HG02885 (cell line): Measurements from ENCODE around the gene KIF20B.
A peak's percentile ranks its signal among the peaks of the same experiment; 100 is the strongest.

Source experiments
- ATAC-seq: cut with Tn5 transposase; IDR thresholded peaks from one replicate; pipeline ENCODE4 v1.9.1; 2021; ENCODE audit warnings: mild to moderate bottlenecking; ENCODE audit not compliant: unreplicated experiment, poor library complexity

KIF20B gene, protein sequence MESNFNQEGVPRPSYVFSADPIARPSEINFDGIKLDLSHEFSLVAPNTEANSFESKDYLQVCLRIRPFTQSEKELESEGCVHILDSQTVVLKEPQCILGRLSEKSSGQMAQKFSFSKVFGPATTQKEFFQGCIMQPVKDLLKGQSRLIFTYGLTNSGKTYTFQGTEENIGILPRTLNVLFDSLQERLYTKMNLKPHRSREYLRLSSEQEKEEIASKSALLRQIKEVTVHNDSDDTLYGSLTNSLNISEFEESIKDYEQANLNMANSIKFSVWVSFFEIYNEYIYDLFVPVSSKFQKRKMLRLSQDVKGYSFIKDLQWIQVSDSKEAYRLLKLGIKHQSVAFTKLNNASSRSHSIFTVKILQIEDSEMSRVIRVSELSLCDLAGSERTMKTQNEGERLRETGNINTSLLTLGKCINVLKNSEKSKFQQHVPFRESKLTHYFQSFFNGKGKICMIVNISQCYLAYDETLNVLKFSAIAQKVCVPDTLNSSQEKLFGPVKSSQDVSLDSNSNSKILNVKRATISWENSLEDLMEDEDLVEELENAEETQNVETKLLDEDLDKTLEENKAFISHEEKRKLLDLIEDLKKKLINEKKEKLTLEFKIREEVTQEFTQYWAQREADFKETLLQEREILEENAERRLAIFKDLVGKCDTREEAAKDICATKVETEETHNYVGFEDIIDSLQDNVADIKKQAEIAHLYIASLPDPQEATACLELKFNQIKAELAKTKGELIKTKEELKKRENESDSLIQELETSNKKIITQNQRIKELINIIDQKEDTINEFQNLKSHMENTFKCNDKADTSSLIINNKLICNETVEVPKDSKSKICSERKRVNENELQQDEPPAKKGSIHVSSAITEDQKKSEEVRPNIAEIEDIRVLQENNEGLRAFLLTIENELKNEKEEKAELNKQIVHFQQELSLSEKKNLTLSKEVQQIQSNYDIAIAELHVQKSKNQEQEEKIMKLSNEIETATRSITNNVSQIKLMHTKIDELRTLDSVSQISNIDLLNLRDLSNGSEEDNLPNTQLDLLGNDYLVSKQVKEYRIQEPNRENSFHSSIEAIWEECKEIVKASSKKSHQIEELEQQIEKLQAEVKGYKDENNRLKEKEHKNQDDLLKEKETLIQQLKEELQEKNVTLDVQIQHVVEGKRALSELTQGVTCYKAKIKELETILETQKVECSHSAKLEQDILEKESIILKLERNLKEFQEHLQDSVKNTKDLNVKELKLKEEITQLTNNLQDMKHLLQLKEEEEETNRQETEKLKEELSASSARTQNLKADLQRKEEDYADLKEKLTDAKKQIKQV (N-terminal part only)

DNA sequence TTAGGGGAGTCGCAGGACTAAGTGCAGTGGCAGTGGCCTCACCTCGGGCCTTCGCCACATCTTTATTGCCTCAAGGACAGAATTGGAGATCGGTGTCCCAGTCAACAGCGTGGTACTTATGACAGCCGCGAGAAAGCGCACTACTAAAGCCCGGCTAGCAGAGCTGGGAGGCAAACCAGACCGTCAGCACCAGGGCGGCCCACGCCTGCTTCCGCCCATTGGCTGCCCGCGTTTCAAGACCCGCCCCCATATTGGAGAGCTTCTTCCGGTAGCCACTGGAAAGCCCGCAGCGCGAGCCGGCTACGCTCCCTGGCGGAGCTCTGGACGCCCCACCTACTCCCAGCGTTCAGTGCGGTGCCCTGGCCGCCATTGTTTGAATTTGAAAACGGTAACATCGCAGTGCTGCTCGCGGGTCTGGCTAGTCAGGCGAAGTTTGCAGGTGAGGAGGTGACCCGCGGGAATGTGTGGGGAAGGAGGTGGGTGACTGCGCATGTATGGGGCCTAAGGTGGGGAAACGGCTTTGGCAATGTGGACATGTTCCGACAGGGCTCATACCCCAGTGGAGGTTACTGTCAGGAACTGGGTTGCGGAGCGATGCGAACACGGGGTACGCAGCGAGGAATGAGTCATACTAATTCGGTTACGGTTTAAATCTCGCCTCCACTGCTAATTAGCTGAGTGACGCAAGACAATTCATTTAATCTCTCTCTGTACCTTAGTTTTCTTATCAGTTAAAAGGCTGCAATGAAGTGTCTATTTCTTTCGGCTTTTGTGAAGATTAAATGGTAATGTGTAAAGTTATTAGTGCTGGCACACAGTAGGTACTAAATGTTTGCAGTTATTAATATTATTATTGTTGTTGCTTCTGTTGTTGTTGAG, at the start of gene KIF20B:
Gene KIF20B (plus strand): TSS at position 349 of the 879 bp plus-strand sequence. CDS start 3,705 bp downstream, outside the sequence.
- ATAC-seq = peak; percentile 97

DNA sequence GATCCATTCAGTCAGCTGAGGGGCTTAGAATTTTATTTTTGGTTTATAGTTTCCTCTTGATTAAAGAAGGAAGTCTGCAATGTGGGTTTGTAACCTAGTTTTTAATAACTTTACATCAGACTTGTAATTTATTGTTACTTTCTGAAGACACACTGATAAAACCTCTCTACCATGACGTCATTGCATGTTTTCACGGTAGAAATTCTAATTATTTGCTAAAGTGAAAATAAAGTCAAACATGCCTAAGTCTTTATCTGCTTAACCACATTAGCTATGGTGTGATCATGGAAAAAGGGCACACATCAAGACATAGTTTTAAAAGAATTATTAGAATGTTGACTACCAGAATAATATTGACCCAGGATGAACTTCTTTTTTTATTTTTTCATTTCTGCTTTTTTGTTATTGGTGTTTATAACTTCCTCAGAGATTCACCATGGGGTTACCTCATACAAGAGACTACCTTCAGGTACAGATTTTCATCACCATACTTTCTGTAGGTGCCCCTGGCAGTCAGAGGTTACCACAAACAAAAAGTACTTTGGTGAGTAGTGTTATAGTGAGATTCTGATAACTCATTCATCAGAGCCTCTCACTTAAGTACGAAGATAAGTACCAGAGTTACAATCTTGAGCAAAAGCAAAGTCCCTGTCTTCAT, 49.3 kb upstream of the KIF20B start:
- ATAC-seq = peak; percentile 65

DNA sequence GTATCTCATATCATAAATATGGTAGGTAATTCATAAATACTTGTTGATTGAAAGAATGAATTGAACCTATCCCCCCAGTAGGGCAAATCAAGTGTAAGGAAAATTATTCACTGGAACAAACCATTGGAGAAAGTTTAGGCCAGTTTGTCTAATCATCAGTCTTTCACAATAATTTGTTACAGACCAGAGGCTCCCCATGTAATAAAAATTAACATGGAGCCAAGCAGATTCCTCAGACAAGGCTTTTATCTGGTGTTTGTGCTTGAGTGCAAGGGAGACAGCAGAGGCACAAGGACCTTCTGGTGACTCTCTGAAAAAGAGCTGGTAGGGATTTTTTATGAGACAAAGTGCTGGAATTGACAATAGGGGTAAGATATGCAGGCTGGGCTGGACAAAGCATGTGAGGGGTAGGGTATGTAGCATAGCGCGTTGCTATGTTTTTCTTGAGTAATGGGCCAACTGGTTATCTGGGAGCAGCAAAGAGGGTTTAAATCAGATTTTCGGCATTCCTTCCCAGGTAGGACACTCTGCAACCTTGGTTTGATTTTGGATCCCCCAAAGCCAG, 48.5 kb upstream of the KIF20B start:
- no peak for ATAC-seq

DNA sequence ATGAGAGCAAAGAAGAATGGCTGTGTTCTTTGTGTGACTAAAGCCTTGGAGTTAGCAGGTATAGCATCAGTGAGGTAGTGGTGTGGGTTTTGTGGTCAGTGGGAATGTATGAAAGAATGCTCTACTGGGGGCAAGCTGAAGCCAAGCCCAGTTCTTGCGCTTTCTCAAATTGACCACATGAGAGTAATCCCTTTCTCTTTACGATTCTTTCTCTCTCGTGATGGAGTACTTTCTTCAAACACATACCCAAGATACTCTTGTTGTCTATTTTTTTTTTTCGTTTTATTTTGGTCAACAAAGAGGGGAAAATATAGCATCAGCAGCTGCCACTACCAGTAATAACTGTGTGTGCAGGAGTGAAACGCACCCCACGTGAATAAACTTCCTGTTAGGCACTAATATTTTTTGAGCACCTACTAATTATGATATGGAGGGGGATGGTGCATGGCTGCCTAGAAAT, 48.0 kb upstream of the KIF20B start:
- peak; percentile 68 for ATAC-seq

DNA sequence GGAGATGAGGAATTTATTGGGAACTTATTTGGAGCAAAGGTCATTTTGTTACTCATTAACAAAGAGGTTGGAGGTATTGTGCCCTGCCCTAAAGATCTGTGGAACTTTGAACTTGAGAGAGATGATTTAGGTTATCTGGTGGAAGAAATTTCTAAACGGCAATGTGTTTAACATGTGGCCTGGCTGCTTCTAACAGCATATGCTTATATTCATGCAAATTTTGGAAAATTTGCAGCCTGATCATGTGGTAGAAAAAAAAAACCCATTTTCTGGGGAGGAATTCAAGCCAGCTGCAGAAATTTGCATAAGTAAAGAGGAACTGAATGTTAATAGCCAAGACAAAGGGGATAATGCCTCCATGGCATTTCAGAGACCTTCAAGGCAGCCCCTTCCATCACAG, 45.7 kb upstream of the KIF20B start:
- ATAC-seq = no peak

DNA sequence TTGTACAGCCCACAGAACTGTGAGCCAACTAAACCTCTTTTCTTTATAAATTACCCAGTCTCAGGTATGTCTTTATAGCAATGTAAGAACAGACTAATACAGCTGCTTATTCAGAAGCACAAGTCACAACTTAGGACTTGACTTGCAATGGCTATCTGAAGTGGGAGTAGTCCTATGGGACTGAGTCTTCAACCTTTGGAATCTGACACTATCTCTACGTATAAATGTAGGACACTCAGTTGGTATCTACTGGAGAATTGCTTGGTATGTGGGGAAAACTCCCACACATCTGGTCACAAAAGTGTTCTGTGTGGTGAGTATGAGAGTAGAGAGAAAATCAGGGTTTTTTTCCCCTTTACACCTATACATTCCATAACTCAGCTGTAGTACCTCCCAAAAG, 44.1 kb upstream of the KIF20B start:
- no peak for ATAC-seq

DNA sequence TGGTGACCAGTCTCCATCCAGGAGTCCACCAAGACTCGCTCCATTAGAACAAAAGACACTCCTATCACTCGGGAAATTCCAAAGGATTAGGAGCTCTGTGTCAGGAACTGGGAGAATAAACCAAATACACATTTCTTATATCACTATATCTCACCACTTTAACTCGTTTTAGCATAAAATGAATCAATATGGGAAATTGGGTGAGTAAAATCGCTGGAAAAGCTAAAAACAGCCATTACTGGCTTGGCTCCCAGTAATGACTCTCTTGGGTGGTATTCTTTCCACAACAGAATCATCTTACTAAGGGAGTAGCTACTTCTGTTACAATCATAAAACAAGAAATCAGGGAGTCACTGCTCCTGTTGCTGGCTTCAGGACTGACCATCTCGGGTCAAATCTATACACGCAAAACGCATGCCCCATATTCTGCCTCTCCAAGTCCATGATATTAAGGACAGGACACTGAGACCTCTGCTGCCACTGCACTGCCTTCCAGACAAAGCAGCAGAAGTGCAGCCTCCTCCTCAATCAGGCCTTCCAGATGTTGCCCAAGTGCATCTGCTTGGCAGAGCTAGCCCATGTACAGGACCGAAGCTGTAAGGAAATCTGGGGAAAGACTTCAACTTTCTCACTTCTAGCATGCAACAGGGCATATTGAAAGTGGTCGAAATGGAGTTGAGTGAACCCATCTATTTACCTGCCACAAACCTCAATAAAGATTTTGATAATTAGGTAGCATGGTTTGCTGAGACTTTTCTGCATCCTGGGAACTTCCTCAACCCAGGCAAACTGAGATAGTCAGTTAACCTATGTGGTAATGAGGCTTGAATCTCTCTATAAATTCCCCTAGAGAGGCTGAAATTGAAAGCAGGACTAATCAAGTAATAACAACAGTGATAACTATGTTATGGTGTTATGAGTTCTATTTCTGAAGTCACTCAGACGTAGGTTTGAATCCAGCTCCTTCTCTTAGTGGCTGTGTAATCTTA, 42.0 kb upstream of the KIF20B start:
- ATAC-seq = no peak

DNA sequence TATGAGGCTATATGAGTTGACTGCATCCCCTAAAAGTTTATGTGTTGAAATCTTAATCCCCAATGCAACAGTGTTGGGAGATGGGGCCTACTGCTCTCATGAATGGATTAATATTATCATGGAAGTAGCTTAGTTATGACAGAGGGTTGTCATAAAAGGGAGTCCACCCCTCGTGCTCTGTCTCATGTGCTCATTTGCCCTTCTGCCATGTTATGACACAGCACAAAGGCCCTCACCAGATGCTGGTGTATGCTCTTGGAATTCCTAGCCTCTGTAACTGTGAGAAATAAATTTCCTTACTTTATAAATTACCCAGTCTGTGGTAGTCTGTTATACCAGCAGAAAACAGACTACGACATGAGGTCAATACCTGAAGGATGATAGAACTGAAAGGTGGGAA, 38.8 kb upstream of the KIF20B start:
- ATAC-seq = no peak

DNA sequence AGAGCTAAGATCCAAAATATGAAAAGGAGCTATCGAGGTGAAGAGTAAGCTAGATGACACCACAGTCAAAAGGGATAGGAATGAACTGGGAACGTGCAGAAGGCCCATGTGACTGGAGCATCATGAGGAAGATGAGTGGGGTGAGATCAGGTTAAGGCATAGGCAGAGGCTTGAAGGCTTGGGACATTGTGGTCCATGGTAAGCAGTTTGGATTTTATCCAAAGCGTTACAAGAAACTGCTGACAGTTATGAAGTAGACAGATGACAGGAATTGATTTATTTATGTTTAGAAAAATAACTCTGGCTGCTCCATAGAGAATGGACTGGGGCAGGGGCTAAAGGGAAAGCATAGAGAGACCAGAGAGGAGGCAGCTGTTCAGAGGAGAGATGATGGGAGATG, 38.2 kb upstream of the KIF20B start:
- no peak for ATAC-seq

DNA sequence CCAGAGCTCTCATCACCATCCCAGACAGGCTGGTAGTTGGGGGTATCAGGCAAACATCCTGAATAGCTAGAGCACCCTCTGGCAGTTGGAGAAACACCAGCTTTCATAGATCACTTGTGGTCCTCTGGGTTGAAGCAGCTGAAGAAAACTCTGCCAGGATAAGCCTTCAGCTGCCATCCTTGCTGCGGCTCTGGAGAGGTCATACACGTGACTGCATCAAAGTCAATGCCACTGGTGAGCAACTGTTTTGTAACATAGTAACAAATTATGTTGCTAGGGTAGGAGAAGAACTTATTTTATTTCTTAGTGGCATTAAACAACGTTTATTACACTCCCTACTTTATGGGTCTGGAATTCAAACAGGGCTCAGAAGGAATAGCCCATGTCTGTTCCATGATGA, 37.2 kb upstream of the KIF20B start:
- ATAC-seq = no peak

DNA sequence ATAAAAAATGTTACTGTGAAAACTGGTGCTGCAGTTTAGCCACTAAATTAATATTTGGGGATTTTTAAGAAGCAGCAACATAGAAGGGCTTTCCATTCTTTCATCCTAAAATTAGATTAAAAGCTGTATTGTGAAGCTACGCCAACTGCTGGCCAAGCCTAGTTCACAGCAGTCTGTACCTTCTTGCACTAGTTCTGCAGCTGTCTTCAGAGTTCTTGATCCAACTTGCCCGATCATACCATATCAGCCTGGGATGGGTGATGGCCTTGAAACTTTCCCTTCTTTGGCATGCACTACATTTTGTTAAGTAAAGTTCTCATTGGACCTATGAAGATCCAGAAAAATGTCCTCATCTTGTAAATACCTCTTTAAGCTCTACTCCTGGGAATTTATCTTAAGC, 36.1 kb upstream of the KIF20B start:
- no peak for ATAC-seq

DNA sequence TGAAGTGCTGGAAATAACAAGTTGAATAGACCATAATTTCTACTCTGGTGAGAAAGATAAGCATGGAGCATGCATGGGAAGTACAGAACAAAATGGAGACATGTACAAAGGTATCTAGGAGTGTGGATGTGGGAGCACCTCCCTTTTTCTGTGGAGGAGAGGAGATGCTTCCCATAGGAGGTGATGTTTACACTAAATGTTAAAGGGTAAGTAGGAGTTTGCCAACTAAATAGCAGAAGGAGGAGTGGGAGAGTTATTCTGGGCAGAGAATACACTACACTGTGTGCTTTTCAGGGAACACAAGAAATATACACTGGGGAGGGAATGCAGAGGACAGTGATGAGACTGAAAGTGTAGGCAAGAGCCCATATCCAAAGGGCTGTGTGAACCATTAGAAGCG, 35.3 kb upstream of the KIF20B start:
- ATAC-seq = no peak

DNA sequence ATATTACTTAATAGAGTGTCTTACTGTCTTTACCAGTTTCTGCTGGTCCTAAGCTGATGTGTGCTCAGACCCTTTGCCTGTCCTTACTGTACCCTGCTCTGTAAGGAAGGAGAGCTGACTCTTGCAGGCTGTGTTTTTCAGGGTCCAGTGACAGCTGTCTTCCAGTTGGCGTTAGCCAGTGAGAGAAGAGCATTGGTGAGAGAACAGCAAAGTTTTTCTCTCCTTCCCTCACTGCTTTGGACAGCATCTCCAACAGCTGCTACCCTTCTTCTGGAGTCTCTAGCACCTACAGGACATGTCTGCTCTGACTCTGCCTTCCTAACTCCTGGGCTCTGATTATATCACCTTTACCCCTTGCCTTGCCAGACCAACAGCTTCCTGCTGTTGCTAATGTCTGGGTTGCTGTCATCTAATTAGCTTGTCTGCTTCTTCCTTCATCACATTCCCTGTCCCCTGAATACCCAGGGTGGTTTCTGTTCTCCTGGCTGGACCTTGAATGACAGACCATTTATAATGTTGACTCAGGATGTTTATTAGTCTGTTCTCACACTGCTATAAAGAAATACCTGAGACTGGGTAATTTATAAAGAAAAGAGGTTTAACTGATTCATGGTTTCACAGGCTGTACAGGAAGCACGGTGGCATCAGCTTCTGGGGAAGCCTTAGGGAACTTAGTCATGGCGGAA, 32.9 kb upstream of the KIF20B start:
- no peak for ATAC-seq

DNA sequence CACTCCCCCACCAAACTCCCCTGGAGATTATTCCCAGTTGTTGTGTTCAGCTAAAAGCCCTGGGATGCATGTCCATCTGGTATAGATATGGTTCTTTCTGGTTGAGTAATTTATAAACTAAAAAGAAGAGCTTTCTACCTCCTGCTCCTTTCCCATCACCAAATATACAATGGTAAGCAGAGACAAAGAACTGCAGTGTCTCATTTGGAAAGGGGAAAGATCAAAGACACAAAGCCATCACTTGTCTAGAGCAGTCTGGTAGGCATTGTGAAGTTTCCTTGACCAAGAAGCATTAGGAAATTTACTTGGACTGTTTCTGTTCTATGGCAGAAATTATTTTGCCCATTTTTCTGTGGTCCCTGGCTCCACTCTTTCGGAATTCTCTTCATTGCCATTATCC, 31.4 kb upstream of the KIF20B start:
- no peak for ATAC-seq

DNA sequence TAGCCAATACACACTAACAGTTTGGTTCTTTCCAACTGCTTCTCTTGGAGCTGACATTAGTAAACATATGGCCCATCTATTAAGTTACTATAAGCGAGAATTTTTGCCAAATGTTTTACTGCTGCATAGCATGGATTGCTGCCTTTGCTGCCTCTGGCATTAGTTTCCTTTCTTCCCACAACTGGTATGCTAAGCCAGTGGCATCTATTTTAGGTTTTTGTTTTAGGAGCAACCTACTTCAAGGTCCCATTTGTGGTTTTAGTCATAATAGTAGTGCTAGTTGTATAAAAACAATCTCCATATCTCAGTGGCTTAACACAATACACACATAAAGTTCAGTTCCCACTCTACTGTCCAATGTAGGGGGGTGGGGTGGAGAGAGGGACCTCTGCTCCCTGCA, 30.5 kb upstream of the KIF20B start:
- no peak for ATAC-seq

DNA sequence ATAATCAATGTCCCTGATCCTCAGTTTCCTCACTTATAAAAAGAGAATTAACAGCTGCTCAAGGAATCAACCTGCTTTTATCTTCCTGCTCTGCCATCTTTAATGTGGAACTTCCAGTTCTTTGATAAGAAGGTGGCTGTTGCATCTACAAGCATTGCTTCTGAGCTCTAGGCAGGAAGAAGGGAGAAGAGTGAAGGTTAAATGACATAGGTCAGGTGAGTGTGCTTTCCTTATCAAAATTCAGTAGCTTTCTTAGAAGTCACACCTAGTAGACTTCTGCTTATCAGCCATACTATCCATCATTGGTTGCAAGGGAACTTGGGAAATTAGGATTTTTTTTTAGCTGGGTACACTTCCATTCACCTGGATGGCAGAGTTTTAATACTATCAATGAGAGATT, 24.0 kb upstream of the KIF20B start:
- no peak for ATAC-seq

DNA sequence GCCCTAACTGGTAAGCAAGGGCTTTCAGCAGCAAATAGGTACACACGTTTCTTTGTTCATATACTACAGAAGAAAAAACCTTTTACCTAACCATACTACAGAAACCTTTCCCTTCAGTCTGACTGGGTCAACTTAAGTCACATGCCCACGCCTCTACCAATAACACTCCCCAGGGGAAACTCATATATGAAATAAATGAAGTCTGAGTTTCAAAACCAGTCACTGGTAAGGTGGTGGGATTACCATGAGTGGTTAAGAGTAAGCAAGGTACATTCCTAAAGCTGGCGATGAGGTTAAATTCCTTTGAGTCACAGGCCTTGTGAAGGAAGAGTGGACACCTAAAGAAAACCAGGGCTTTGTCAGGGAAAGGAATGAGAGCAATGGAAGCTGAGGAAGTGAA, 21.4 kb upstream of the KIF20B start:
- peak; percentile 61 for ATAC-seq
